Endometrial microvascular endothelial cells (primary cell): ENCODE results near the gene COL6A3. TPM values are rescaled to one million over a fixed set of nuclear protein-coding genes. Genes with fewer than 3 reads are reported as not detected.

Source experiments
- in situ Hi-C: cut with HindIII; loops from 2 replicates; pipeline ENCODE4 v1.10.0; 2017; ENCODE audit warnings: low sequenced_read_pairs, low pct_unique_long_range_greater_than_20kb; ENCODE audit errors: inconsistent ontology term
- total RNA-seq: library from RNA; depleted of rRNA; stranded (reverse); fragments of >200 nt; gene quantifications from one replicate; pipeline ENCODE4 v1.2.3, GENCODE V29; 2015; ENCODE audit errors: inconsistent ontology term

COL6A3 gene
- total RNA-seq: 36.1 TPM

GRCh38 chr2:237413777-237414661, at the start of gene COL6A3:
Gene COL6A3 (minus strand): TSS chr2:237414164. CDS start chr2:237396817, 17,347 bp downstream.
- in situ Hi-C loops: no loop called here

GRCh38 chr2:237459741-237460174, 45.8 kb upstream of the COL6A3 start:
- in situ Hi-C loops: no loop called here

GRCh38 chr2:237459226-237459625, 45.3 kb upstream of the COL6A3 start:
- in situ Hi-C loops: no loop called here

- in situ Hi-C loops: no loop called here
Measured at GRCh38 chr2:237458519-237458918, 44.6 kb upstream of the COL6A3 start.

GRCh38 chr2:237457388-237457941, 43.5 kb upstream of the COL6A3 start:
- in situ Hi-C loops: no loop called here

GRCh38 chr2:237456200-237456843, 42.4 kb upstream of the COL6A3 start:
- in situ Hi-C loops: no loop called here

GRCh38 chr2:237455764-237456163, 41.8 kb upstream of the COL6A3 start:
- in situ Hi-C loops: no loop called here

- in situ Hi-C loops: no loop called here
Measured at GRCh38 chr2:237453671-237454070, 39.7 kb upstream of the COL6A3 start.

- in situ Hi-C loops: no loop called here
Measured at GRCh38 chr2:237452861-237453260, 38.9 kb upstream of the COL6A3 start.

- in situ Hi-C loops: no loop called here
Measured at GRCh38 chr2:237451643-237452469, 37.9 kb upstream of the COL6A3 start.

- in situ Hi-C loops: no loop called here
Measured at GRCh38 chr2:237450583-237450982, 36.6 kb upstream of the COL6A3 start.

- in situ Hi-C loops: no loop called here
Measured at GRCh38 chr2:237450108-237450507, 36.1 kb upstream of the COL6A3 start.

- in situ Hi-C loops: no loop called here
Measured at GRCh38 chr2:237449193-237449881, 35.4 kb upstream of the COL6A3 start.

- in situ Hi-C loops: no loop called here
Measured at GRCh38 chr2:237448626-237449025, 34.7 kb upstream of the COL6A3 start.

- in situ Hi-C loops: no loop called here
Measured at GRCh38 chr2:237448171-237448570, 34.2 kb upstream of the COL6A3 start.

GRCh38 chr2:237447496-237447895, 33.5 kb upstream of the COL6A3 start:
- in situ Hi-C loops: no loop called here

- in situ Hi-C loops: no loop called here
Measured at GRCh38 chr2:237446338-237446665, 32.3 kb upstream of the COL6A3 start.

- in situ Hi-C loops: no loop called here
Measured at GRCh38 chr2:237445611-237446337, 31.8 kb upstream of the COL6A3 start.
